ENCODE results near the gene TBX3.

The TBX3 gene

DNA sequence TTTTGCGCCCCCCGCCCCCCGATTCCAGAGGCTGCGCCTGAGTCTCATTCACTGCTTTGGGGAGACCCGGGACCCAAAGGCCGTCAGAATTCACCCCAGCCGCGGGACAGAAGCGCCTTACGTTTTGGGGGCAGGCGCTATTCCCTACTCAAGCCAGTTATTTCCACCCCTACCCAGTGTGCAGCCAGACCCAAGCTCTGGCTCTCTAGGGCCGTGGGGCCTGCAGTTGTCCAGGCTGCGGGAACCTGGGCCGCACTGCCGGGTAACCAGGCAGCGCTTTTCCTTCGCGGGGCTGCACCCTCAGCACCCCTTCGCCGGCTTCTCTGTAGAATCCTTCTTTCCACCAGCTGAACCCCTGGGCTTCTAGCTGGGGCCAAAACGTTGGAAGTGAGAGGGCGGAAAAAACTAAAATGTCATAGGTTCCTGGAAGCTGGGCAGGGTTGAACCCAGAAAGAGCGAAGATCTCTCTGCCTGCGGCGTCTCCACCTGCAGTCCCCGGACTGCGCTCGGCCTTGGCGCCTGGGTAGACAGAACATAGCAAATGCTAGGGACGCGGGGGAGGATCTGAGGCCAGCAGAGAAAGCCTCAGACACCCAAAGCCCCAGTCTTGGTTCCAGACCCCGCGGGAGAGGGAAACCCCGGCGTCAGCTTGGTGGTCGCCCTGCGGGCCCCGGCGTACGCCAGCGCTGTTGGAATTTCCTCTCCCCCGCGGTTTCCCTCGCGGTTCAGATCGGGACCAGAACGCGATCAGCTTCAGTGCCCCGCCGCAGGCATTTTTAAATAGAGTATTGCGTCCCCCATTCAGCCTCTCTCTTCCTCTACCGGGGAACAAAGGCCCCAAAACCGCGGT lies 18.3 kb downstream of the TBX3 start:
- Histone ChIP-seq H3K27ac (no peak overlapping the region), H2AFZ (no peak overlapping the region), H3K4me1 (no peaks in the 10 kb centered on the region), H3K79me2 (no peaks in the 10 kb centered on the region), H3K4me3 (ENCODE audit: low read depth, low read length) (no peak overlapping the region), H3K36me3 (ENCODE audit: control insufficient read depth, insufficient read depth, low read length) (no peaks in the 10 kb centered on the region), H3K27me3 (ENCODE audit: control insufficient read depth, insufficient read depth, low read length) (peaks cover 10% of the 10 kb centered on the region), H3K9me3 (ENCODE audit: control insufficient read depth, low read length) (no peaks in the 10 kb centered on the region), H3K9ac (no peak overlapping the region), H3K4me2 (ENCODE audit: low read length) (no peak overlapping the region)
- TF ChIP-seq, protein P1, sequence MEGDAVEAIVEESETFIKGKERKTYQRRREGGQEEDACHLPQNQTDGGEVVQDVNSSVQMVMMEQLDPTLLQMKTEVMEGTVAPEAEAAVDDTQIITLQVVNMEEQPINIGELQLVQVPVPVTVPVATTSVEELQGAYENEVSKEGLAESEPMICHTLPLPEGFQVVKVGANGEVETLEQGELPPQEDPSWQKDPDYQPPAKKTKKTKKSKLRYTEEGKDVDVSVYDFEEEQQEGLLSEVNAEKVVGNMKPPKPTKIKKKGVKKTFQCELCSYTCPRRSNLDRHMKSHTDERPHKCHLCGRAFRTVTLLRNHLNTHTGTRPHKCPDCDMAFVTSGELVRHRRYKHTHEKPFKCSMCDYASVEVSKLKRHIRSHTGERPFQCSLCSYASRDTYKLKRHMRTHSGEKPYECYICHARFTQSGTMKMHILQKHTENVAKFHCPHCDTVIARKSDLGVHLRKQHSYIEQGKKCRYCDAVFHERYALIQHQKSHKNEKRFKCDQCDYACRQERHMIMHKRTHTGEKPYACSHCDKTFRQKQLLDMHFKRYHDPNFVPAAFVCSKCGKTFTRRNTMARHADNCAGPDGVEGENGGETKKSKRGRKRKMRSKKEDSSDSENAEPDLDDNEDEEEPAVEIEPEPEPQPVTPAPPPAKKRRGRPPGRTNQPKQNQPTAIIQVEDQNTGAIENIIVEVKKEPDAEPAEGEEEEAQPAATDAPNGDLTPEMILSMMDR (IDR thresholded peaks at IDR 0.05) = no peak

GRCh38 chr12:114664651-114665320 lies 19.2 kb downstream of the TBX3 start:
- H3K4me3 ChIP-seq (ENCODE audit: low read depth, low read length) = no peak overlapping the region
- TF ChIP-seq, protein P1 (IDR thresholded peaks at IDR 0.05) = no peak

DNA sequence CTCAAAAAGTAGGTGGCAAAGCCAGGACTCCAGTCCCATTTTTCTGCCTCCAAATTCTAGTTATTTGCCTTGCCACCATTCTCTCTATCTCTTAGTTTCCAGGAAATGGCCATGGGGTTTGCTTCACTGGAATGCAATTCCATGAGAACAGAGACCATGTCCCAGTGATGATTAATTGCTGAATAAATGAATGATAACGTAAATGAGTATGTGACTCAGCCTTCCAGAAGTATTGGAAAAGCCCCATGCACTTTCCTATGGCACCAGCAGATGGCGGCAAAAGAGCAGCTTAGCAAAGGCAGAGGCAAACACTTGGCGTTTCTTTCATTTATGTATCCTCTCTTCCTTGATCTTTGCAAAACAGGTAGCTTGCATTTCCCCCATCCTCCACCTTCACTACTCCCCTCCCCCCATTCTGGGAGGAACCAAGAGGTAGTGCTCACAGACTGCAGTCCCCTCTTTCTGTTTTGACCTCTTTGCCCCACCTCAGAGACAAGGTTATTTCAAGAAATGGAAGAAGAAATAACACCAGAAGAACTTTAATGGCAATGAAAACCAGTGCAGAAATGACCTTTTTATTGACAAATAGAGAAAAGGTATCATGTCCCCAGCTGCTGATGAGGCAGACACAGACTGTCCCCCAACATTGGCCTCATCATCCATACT lies 21.3 kb downstream of the TBX3 start:
- no peaks in the 10 kb centered on the region for H3K79me2 ChIP-seq
- H3K9me3 ChIP-seq (ENCODE audit: control insufficient read depth, low read length) = no peaks in the 10 kb centered on the region
- peaks cover 6% of the 10 kb centered on the region for H3K27me3 ChIP-seq (ENCODE audit: control insufficient read depth, insufficient read depth, low read length)
- no peak overlapping the region for H3K4me2 ChIP-seq (ENCODE audit: low read length)
- H3K36me3 ChIP-seq (ENCODE audit: control insufficient read depth, insufficient read depth, low read length) = no peaks in the 10 kb centered on the region
- no peak overlapping the region for H3K4me3 ChIP-seq (ENCODE audit: low read depth, low read length)
- no peak overlapping the region for H3K27ac ChIP-seq
- H3K9ac ChIP-seq = no peak overlapping the region
- no peak overlapping the region for H2AFZ ChIP-seq
- TF ChIP-seq, protein P1 (IDR thresholded peaks at IDR 0.05) = peak; percentile 88
- no peaks in the 10 kb centered on the region for H3K4me1 ChIP-seq

More at GRCh38 chr12:114664651-114665320, 19.2 kb downstream of the TBX3 start:
- H3K27me3 ChIP-seq (ENCODE audit: control insufficient read depth, insufficient read depth, low read length) = peaks cover 10% of the 10 kb centered on the region
- no peak overlapping the region for H3K4me2 ChIP-seq (ENCODE audit: low read length)
- H3K9ac ChIP-seq = no peak overlapping the region
- no peaks in the 10 kb centered on the region for H3K9me3 ChIP-seq (ENCODE audit: control insufficient read depth, low read length)
- no peak overlapping the region for H2AFZ ChIP-seq
- no peaks in the 10 kb centered on the region for H3K36me3 ChIP-seq (ENCODE audit: control insufficient read depth, insufficient read depth, low read length)
- H3K4me1 ChIP-seq = no peaks in the 10 kb centered on the region
- no peak overlapping the region for H3K27ac ChIP-seq
- H3K79me2 ChIP-seq = no peaks in the 10 kb centered on the region

DNA sequence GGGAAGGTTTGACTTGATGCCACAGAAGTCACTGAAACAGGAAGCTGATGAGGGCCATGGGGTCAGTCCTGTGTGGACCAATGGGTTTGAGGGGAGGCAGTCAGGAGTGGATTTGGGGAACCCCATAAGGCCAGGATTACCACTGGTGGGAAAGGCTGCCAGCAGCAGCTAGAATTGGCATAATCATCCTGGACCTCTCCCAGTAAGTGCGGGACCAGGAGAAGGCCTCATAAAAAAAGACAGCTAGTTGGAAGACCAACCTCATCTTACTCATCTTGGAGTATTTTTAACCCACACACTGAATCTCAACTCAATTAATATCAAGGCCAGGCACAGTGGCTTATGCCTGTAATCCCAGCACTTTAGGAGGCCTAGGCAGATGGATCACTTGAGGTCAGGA lies 22.7 kb downstream of the TBX3 start:
- H3K4me2 ChIP-seq (ENCODE audit: low read length) = no peak overlapping the region
- no peaks in the 10 kb centered on the region for H3K27me3 ChIP-seq (ENCODE audit: control insufficient read depth, insufficient read depth, low read length)
- no peaks in the 10 kb centered on the region for H3K4me1 ChIP-seq
- H3K36me3 ChIP-seq (ENCODE audit: control insufficient read depth, insufficient read depth, low read length) = no peaks in the 10 kb centered on the region
- H3K27ac ChIP-seq = no peak overlapping the region
- H2AFZ ChIP-seq = no peak overlapping the region
- TF ChIP-seq, protein P1 (IDR thresholded peaks at IDR 0.05) = no peak
- no peaks in the 10 kb centered on the region for H3K79me2 ChIP-seq
- no peak overlapping the region for H3K4me3 ChIP-seq (ENCODE audit: low read depth, low read length)
- H3K9ac ChIP-seq = no peak overlapping the region
- no peaks in the 10 kb centered on the region for H3K9me3 ChIP-seq (ENCODE audit: control insufficient read depth, low read length)

Measured in parathyroid adenoma (tissue), 2 donors.